Lower leg skin (tissue), 3 donors: ENCODE data around the gene PLAU.
"Not testable (repeated sequence)": the region's sequence is repeated elsewhere in the genome, so short reads cannot be mapped to it uniquely, and the experiment has no call there.

Experiments used
- CTCF ChIP-seq, 3 donors: fragments of 450-650 bp; IDR thresholded peaks; one replicate each; pipeline ENCODE4 v1.5.1; 2016; ENCODE audit warnings: antibody characterized with exemption in 3 of 3, mild to moderate bottlenecking in 3 of 3, moderate library complexity in 2 of 3
- POLR2A ChIP-seq, 2 donors: fragments of 450-650 bp; IDR thresholded peaks; one replicate each; pipeline ENCODE4 v1.6.1; 2016 to 2017; ENCODE audit warnings: antibody characterized with exemption in 2 of 2, mild to moderate bottlenecking in 1 of 2, moderate library complexity in 1 of 2

- TF ChIP-seq CTCF, POLR2A (IDR thresholded peaks at IDR 0.05): not testable (repeated sequence)
These were observed 8.5 kb downstream of the PLAU start for GRCh38 chr10:73919481-73919880.
